ENCODE data around the gene SLC24A4. TPM values are rescaled to one million over a fixed set of nuclear protein-coding genes. Genes with fewer than 3 reads are reported as not detected.

The SLC24A4 gene
- total RNA-seq, 1 donor from 2014 or later, result 0.36 TPM

- no peak for TF ChIP-seq CTCF (IDR thresholded peaks at IDR 0.05; ENCODE audit: borderline replicate concordance)
- Histone ChIP-seq H3K4me3 (no peak overlapping the region), H3K4me1 (no peaks in the 10 kb centered on the region), H3K27ac (replicated peaks) (no peak overlapping the region), H3K36me3 (no peaks in the 10 kb centered on the region), H3K9me3 (replicated peaks) (no peaks in the 10 kb centered on the region), H3K27me3 (ENCODE audit: low read depth) (peaks cover 35% of the 10 kb centered on the region)
- intact Hi-C loops (cut with micrococcal nuclease), result no loop called here
- DNase-seq, result no peak
Measured at GRCh38 chr14:92380582-92380981, 57.6 kb downstream of the SLC24A4 start.

GRCh38 chr14:92382677-92383076 is 59.7 kb downstream of the SLC24A4 start:
- Histone ChIP-seq H3K36me3 (no peaks in the 10 kb centered on the region), H3K4me3 (no peak overlapping the region), H3K9me3 (replicated peaks) (no peaks in the 10 kb centered on the region), H3K27me3 (ENCODE audit: low read depth) (peaks cover 50% of the 10 kb centered on the region), H3K27ac (replicated peaks) (no peak overlapping the region), H3K4me1 (no peaks in the 10 kb centered on the region)
- DNase-seq, result no peak
- peak; percentile 61 for TF ChIP-seq CTCF (IDR thresholded peaks at IDR 0.05; ENCODE audit: borderline replicate concordance)
- intact Hi-C loops (cut with micrococcal nuclease), result no loop called here

- no peak for DNase-seq
- H3K4me1 ChIP-seq, result no peaks in the 10 kb centered on the region
- H3K27ac ChIP-seq (replicated peaks), result no peak overlapping the region
- intact Hi-C loops (cut with micrococcal nuclease), result no loop called here
- no peak for TF ChIP-seq CTCF (IDR thresholded peaks at IDR 0.05; ENCODE audit: borderline replicate concordance)
- H3K36me3 ChIP-seq, result no peaks in the 10 kb centered on the region
- peaks cover 54% of the 10 kb centered on the region for H3K27me3 ChIP-seq (ENCODE audit: low read depth)
- no peak overlapping the region for H3K4me3 ChIP-seq
- H3K9me3 ChIP-seq (replicated peaks), result no peaks in the 10 kb centered on the region
Measured at GRCh38 chr14:92383805-92384204, 60.8 kb downstream of the SLC24A4 start.

- no peak overlapping the region for H3K27ac ChIP-seq (replicated peaks)
- no peaks in the 10 kb centered on the region for H3K36me3 ChIP-seq
- H3K27me3 ChIP-seq (ENCODE audit: low read depth), result peaks cover 48% of the 10 kb centered on the region
- H3K9me3 ChIP-seq (replicated peaks), result no peaks in the 10 kb centered on the region
- TF ChIP-seq CTCF (IDR thresholded peaks at IDR 0.05; ENCODE audit: borderline replicate concordance), result no peak
- no peak for DNase-seq
- H3K4me3 ChIP-seq, result no peak overlapping the region
- H3K4me1 ChIP-seq, result no peaks in the 10 kb centered on the region
- intact Hi-C loops (cut with micrococcal nuclease), result no loop called here
Measured at GRCh38 chr14:92384461-92385133, 61.6 kb downstream of the SLC24A4 start.

- peaks cover 40% of the 10 kb centered on the region for H3K27me3 ChIP-seq (ENCODE audit: low read depth)
- DNase-seq, result no peak
- H3K27ac ChIP-seq (replicated peaks), result no peak overlapping the region
- TF ChIP-seq CTCF (IDR thresholded peaks at IDR 0.05; ENCODE audit: borderline replicate concordance), result no peak
- H3K9me3 ChIP-seq (replicated peaks), result no peaks in the 10 kb centered on the region
- no peaks in the 10 kb centered on the region for H3K36me3 ChIP-seq
- no peaks in the 10 kb centered on the region for H3K4me1 ChIP-seq
- intact Hi-C loops (cut with micrococcal nuclease), result no loop called here
- H3K4me3 ChIP-seq, result no peak overlapping the region
Measured at GRCh38 chr14:92385561-92385960, 62.6 kb downstream of the SLC24A4 start.
